ENCODE measurements around the gene ITPR3. TPM values are rescaled to one million over a fixed set of nuclear protein-coding genes. Genes with fewer than 3 reads are reported as not detected.
"Not testable (repeated sequence)": the region's sequence is repeated elsewhere in the genome, so short reads cannot be mapped to it uniquely, and the experiment has no call there.

The ITPR3 gene
- total and polyA plus RNA-seq, 4 donors = 0.49 to 2.8 (median 0.71) TPM

DNA sequence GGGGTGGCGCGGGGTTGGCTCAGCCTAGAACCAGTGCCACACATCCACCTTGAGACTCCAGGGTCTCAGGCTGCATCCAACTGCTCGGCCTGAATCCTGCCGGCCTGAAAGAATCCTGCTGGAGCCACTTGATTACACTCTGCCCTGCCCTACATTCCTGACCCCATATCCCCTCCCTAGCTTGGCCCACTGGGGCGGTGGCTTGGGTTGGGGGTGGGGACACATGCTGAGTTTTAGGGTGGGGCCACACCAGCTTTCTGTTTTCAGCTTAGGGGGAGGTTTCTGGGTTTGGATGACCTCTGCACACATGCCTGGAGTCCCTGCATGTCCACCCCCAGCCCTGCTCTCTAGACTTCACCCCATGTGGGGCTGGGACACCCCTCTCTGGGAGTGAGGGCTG, 6.8 kb downstream of the ITPR3 start (continued):
- TF ChIP-seq, protein P1, sequence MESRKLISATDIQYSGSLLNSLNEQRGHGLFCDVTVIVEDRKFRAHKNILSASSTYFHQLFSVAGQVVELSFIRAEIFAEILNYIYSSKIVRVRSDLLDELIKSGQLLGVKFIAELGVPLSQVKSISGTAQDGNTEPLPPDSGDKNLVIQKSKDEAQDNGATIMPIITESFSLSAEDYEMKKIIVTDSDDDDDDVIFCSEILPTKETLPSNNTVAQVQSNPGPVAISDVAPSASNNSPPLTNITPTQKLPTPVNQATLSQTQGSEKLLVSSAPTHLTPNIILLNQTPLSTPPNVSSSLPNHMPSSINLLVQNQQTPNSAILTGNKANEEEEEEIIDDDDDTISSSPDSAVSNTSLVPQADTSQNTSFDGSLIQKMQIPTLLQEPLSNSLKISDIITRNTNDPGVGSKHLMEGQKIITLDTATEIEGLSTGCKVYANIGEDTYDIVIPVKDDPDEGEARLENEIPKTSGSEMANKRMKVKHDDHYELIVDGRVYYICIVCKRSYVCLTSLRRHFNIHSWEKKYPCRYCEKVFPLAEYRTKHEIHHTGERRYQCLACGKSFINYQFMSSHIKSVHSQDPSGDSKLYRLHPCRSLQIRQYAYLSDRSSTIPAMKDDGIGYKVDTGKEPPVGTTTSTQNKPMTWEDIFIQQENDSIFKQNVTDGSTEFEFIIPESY (IDR thresholded peaks at IDR 0.05) = no peak
- TF ChIP-seq, protein P2, sequence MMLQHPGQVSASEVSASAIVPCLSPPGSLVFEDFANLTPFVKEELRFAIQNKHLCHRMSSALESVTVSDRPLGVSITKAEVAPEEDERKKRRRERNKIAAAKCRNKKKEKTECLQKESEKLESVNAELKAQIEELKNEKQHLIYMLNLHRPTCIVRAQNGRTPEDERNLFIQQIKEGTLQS (IDR thresholded peaks at IDR 0.05) = no peak
- no peak for TF ChIP-seq HNF4A (conservative IDR thresholded peaks at IDR 0.05)
- no peak for TF ChIP-seq EGR1 (IDR thresholded peaks at IDR 0.05; ENCODE audit: low read depth in 2 of 2)

DNA sequence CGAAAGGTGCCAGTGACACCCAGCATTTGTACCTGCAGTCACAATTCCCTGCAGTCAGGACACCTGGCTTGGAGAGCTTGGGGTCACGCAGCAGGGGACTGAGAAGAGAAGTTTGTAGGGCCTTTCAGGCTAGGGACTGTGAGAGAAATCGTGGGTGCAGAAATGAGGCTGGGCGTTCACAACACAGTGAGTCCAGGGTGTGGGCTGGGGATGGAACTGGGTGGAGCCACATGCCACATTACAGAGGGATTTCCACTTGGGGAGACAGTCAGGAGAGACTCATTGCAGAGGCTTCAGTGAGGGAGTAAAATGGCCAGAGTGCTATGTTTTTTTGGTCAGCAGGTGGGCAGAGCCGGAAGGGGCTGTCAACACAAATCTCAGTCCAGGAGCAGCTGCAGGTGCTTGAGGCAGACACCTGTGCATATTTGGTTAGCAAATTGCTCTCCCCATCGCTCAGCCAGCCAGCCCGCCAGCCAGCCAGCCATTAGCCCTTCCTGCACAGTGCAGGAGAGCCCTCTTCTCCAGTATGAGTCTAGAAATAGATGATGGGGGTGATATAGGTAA, 7.4 kb downstream of the ITPR3 start:
- no peaks in the 10 kb centered on the region for H3K36me3 ChIP-seq (ENCODE audit: control insufficient read depth in 4 of 4, insufficient read depth in 3 of 4, low read depth in 1 of 4, low read length in 3 of 4)
- H3K4me1 ChIP-seq (ENCODE audit: control insufficient read depth in 4 of 4, insufficient read depth in 4 of 4, low read length in 3 of 4) = peaks cover 0 to 6% (median 1%) of the 10 kb centered on the region in 4 donors
- peaks cover 0 to 5% (median 2%) of the 10 kb centered on the region in 4 donors for H3K27me3 ChIP-seq (ENCODE audit: control insufficient read depth in 4 of 4, insufficient read depth in 4 of 4, low read length in 3 of 4)
- no peak overlapping the region for H3K27ac ChIP-seq (ENCODE audit: low read depth in 1 of 2, low read length in 2 of 2)
- TF ChIP-seq, protein P3, sequence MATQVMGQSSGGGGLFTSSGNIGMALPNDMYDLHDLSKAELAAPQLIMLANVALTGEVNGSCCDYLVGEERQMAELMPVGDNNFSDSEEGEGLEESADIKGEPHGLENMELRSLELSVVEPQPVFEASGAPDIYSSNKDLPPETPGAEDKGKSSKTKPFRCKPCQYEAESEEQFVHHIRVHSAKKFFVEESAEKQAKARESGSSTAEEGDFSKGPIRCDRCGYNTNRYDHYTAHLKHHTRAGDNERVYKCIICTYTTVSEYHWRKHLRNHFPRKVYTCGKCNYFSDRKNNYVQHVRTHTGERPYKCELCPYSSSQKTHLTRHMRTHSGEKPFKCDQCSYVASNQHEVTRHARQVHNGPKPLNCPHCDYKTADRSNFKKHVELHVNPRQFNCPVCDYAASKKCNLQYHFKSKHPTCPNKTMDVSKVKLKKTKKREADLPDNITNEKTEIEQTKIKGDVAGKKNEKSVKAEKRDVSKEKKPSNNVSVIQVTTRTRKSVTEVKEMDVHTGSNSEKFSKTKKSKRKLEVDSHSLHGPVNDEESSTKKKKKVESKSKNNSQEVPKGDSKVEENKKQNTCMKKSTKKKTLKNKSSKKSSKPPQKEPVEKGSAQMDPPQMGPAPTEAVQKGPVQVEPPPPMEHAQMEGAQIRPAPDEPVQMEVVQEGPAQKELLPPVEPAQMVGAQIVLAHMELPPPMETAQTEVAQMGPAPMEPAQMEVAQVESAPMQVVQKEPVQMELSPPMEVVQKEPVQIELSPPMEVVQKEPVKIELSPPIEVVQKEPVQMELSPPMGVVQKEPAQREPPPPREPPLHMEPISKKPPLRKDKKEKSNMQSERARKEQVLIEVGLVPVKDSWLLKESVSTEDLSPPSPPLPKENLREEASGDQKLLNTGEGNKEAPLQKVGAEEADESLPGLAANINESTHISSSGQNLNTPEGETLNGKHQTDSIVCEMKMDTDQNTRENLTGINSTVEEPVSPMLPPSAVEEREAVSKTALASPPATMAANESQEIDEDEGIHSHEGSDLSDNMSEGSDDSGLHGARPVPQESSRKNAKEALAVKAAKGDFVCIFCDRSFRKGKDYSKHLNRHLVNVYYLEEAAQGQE (IDR thresholded peaks at IDR 0.05) = no peak
- H3K4me3 ChIP-seq (ENCODE audit: low read depth in 1 of 3, low read length in 3 of 3) = no peak overlapping the region
- H3K9ac ChIP-seq (ENCODE audit: low read depth in 1 of 2, low read length in 2 of 2) = no peak overlapping the region
- WGBS = 81% methylated on average over 7 of the region's 7 CpGs
- H3K9me3 ChIP-seq (ENCODE audit: control insufficient read depth in 4 of 4, low read length in 3 of 4) = no peaks in the 10 kb centered on the region
- no peak for DNase-seq (ENCODE audit: low spot score)

DNA sequence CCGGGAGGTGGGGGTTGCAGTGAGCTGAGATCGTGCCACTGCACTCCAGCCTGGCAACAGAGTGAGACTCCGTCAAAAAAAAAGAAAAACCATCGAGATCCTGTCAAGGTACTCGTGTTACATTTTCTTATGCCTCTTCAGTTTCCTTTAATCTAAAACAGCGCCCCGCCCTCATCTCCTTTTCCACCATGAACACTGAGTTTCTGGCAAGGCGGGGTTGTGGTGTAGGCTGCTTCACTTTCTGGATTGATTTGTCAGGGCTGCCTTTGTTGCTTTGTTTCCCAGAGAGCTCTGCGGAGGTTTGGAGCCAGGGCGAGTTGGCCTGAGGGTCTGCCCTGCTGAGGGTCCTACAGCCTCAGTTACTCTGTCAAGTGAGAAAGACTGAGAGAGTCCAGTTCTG, 8.9 kb downstream of the ITPR3 start:
- WGBS = 89% methylated on average over 10 of the region's 10 CpGs

DNA sequence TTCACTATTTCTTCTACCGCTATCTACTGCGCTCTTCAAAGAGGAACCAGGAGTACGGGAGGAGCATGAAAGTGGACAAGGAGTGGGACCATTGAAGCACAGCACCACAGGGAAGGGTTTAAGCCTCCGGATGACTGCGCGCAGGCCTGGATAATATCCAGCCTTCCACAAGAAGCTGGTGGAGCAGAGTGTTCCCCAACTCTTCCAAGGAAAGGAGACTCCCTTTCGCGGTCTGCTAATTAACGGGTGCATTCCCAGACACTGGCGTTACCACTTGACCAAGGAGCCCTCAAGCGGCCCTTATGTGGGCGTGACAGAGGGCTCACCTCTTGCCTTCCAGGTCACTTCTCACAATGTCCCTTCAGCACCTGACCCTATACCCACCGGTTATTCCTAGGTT, 10.4 kb downstream of the ITPR3 start:
- not testable (repeated sequence) for H3K9ac ChIP-seq (ENCODE audit: low read depth in 1 of 2, low read length in 2 of 2); H3K9me3 ChIP-seq (ENCODE audit: control insufficient read depth in 4 of 4, low read length in 3 of 4); H3K36me3 ChIP-seq (ENCODE audit: control insufficient read depth in 4 of 4, insufficient read depth in 3 of 4, low read depth in 1 of 4, low read length in 3 of 4); H3K27ac ChIP-seq (ENCODE audit: low read depth in 1 of 2, low read length in 2 of 2); DNase-seq (ENCODE audit: low spot score); H3K4me3 ChIP-seq (ENCODE audit: low read depth in 1 of 3, low read length in 3 of 3); H3K27me3 ChIP-seq (ENCODE audit: control insufficient read depth in 4 of 4, insufficient read depth in 4 of 4, low read length in 3 of 4)
- WGBS = 97% methylated on average over 13 of the region's 13 CpGs
- peaks cover 0 to 18% (median 9%) of the 10 kb centered on the region in 4 donors for H3K4me1 ChIP-seq (ENCODE audit: control insufficient read depth in 4 of 4, insufficient read depth in 4 of 4, low read length in 3 of 4)

More for the DNA sequence above, 8.9 kb downstream of the ITPR3 start:
- H3K27me3 ChIP-seq (ENCODE audit: control insufficient read depth in 4 of 4, insufficient read depth in 4 of 4, low read length in 3 of 4) = peaks cover 0 to 5% (median 2%) of the 10 kb centered on the region in 4 donors
- H3K4me3 ChIP-seq (ENCODE audit: low read depth in 1 of 3, low read length in 3 of 3) = no peak overlapping the region
- H3K36me3 ChIP-seq (ENCODE audit: control insufficient read depth in 4 of 4, insufficient read depth in 3 of 4, low read depth in 1 of 4, low read length in 3 of 4) = no peaks in the 10 kb centered on the region
- no peak overlapping the region for H3K27ac ChIP-seq (ENCODE audit: low read depth in 1 of 2, low read length in 2 of 2)
- no peak overlapping the region for H3K9ac ChIP-seq (ENCODE audit: low read depth in 1 of 2, low read length in 2 of 2)
- TF ChIP-seq FOXA1 (IDR thresholded peaks at IDR 0.05) = no peak
- H3K9me3 ChIP-seq (ENCODE audit: control insufficient read depth in 4 of 4, low read length in 3 of 4) = no peaks in the 10 kb centered on the region
- peaks cover 0 to 18% (median 9%) of the 10 kb centered on the region in 4 donors for H3K4me1 ChIP-seq (ENCODE audit: control insufficient read depth in 4 of 4, insufficient read depth in 4 of 4, low read length in 3 of 4)
- DNase-seq (ENCODE audit: low spot score) = no peak
